Uterus (tissue), 4 donors: ENCODE results near the gene SGMS1. TPM values are rescaled to one million over a fixed set of nuclear protein-coding genes. Genes with fewer than 3 reads are reported as not detected.

Experiments
- DNase-seq, 2 donors: peaks; one replicate each; pipeline ENCODE4 v3.0.0-alpha.2; 2019 to 2020
- H3K27ac ChIP-seq, 2 donors: fragments of 200-600 bp; sonication (generic); 1 replicate in 1 of 2; 2 replicates in 1 of 2; pipeline ENCODE4 v1.5.1; 2016 to 2018
- H3K27me3 ChIP-seq, 2 donors: fragments of 200-600 bp; sonication (generic); one replicate each; pipeline ENCODE4 v1.5.1; 2018 to 2019; ENCODE audit warnings: control low read depth in 1 of 2
- H3K36me3 ChIP-seq, 2 donors: fragments of 200-600 bp; sonication (generic); one replicate each; pipeline ENCODE4 v1.5.1; 2019; ENCODE audit warnings: control low read depth in 1 of 2
- H3K4me1 ChIP-seq, 2 donors: fragments of 200-600 bp; sonication (generic); one replicate each; pipeline ENCODE4 v1.5.1; 2018 to 2019; ENCODE audit warnings: control low read depth in 1 of 2
- H3K4me3 ChIP-seq, 2 donors: fragments of 200-600 bp; sonication (generic); 1 replicate in 1 of 2; 2 replicates in 1 of 2; pipeline ENCODE4 v1.5.1; 2018 to 2019; ENCODE audit warnings: mild to moderate bottlenecking in 1 of 2
- H3K9me3 ChIP-seq, 2 donors: fragments of 200-600 bp; sonication (generic); one replicate each; pipeline ENCODE4 v1.5.1; 2019; ENCODE audit warnings: control low read depth in 1 of 2
- POLR2A ChIP-seq, 2 donors: fragments of 450-650 bp; IDR thresholded peaks; one replicate each; pipeline ENCODE4 v1.6.1; 2016; ENCODE audit warnings: antibody characterized with exemption in 2 of 2, mild to moderate bottlenecking in 1 of 2, moderate library complexity in 1 of 2
- intact Hi-C: fragments of 100-400 bp; cut with DNase I; formaldehyde crosslinking; loops from one replicate; pipeline ENCODE4 v1.15.1; 2023; ENCODE audit warnings: low total_unique reads
- total RNA-seq, 4 donors: library from RNA; depleted of rRNA in 3 of 4; stranded (reverse); fragments of >200 nt in 3 of 4; gene quantifications; one replicate each; pipeline versions ENCODE4 v1.1.0 to v1.2.4, GENCODE V29; 2014 to 2023
- TF ChIP-seq, protein P1 (sequence below), 4 experiments: fragments of 200-600 bp in 2 of 4; fragments of 450-650 bp in 2 of 4; sonication (generic) in 2 of 4; IDR thresholded peaks; one replicate each; pipeline ENCODE4 v1.5.1; 2016 to 2019; ENCODE audit warnings: antibody characterized with exemption in 4 of 4, mild to moderate bottlenecking in 2 of 4, moderate library complexity in 1 of 4
- donor health status: DM: yes; HTN: yes; CAD: no.

Gene SGMS1
- total RNA-seq, 4 donors from 2014 or later, result 38.0 to 102 (median 57.7) TPM

DNA sequence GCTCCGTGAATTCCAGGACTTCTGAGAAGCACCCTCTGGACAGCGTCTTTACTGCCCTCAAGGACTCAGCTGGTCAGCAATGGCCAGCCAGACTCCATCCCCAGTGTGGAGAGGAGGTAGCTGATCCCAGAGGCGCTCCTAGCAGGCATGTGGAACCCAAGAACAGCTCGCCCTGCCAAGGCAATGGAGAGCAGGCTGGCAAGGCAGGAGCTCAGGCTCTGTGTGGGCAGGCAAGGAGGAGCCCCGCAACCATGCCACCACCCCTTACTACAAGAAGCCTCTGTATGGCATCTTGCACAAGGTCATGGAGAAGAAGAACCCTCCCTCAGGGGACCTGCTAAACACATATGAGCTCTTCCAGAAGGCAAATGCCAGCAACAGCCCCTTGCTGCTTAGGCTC is 34.4 kb upstream of the SGMS1 start:
- Histone ChIP-seq H3K27ac (no peak overlapping the region), H3K4me3 (no peak overlapping the region), H3K9me3 (no peaks in the 10 kb centered on the region), H3K4me1 (no peaks in the 10 kb centered on the region), H3K36me3 (no peaks in the 10 kb centered on the region), H3K27me3 (no peaks in the 10 kb centered on the region)
- no peak for DNase-seq
- TF ChIP-seq, protein P1, sequence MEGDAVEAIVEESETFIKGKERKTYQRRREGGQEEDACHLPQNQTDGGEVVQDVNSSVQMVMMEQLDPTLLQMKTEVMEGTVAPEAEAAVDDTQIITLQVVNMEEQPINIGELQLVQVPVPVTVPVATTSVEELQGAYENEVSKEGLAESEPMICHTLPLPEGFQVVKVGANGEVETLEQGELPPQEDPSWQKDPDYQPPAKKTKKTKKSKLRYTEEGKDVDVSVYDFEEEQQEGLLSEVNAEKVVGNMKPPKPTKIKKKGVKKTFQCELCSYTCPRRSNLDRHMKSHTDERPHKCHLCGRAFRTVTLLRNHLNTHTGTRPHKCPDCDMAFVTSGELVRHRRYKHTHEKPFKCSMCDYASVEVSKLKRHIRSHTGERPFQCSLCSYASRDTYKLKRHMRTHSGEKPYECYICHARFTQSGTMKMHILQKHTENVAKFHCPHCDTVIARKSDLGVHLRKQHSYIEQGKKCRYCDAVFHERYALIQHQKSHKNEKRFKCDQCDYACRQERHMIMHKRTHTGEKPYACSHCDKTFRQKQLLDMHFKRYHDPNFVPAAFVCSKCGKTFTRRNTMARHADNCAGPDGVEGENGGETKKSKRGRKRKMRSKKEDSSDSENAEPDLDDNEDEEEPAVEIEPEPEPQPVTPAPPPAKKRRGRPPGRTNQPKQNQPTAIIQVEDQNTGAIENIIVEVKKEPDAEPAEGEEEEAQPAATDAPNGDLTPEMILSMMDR (IDR thresholded peaks at IDR 0.05), result no peak
- TF ChIP-seq POLR2A (IDR thresholded peaks at IDR 0.05), result no peak
- intact Hi-C loops, result no loop called here

DNA sequence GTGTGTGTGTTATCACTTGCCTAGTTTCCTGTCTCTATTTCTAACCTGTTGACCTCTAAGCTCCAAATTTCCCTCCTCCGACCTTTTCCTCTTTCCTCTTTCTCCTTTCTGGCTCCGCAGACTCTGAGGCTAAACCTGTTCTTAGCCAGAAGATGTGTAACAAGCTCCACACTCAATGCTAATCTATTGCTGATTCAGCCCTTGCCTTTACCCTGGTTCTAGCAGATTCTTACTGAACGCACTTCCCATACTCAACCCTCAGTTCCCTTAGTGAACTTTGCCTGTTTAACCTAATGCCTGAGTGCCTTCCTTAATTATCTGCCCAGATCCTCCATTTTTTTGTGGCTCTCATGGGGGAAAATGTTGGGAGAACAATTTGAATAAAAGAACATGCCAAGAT is 30.0 kb upstream of the SGMS1 start:
- H3K4me1 ChIP-seq, result no peaks in the 10 kb centered on the region
- no peak for DNase-seq
- intact Hi-C loops, result no loop called here
- no peak overlapping the region for H3K4me3 ChIP-seq
- TF ChIP-seq, protein P1 (IDR thresholded peaks at IDR 0.05), result no peak
- no peak for TF ChIP-seq POLR2A (IDR thresholded peaks at IDR 0.05)
- H3K27ac ChIP-seq, result no peak overlapping the region
- no peaks in the 10 kb centered on the region for H3K9me3 ChIP-seq
- H3K27me3 ChIP-seq, result no peaks in the 10 kb centered on the region
- H3K36me3 ChIP-seq, result no peaks in the 10 kb centered on the region

DNA sequence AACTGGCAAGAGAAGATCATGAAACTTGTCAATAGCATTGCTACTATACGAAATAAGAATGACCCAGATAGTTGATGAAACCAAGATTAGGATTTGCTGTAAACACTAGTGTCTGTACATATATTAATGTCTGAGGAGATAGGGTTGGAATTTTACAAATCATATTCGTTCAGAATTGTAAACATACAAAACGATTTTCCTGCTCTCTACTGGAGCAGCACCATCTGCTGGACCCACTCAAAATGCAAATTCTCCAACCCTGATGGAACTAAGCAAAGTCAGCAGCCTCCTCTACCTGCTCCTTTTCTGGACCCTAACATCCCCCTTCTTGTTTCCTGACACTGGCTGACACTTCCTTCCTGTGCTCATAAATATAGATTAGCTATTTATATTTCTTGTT is 29.4 kb upstream of the SGMS1 start:
- Histone ChIP-seq H3K27me3 (no peaks in the 10 kb centered on the region), H3K9me3 (no peaks in the 10 kb centered on the region), H3K4me3 (no peak overlapping the region), H3K4me1 (no peaks in the 10 kb centered on the region), H3K36me3 (no peaks in the 10 kb centered on the region), H3K27ac (no peak overlapping the region)
- intact Hi-C loops, result no loop called here
- TF ChIP-seq, protein P1 (IDR thresholded peaks at IDR 0.05), result peak; percentile 53 to 60 (median 56)
- no peak for TF ChIP-seq POLR2A (IDR thresholded peaks at IDR 0.05)
- DNase-seq, result no peak

DNA sequence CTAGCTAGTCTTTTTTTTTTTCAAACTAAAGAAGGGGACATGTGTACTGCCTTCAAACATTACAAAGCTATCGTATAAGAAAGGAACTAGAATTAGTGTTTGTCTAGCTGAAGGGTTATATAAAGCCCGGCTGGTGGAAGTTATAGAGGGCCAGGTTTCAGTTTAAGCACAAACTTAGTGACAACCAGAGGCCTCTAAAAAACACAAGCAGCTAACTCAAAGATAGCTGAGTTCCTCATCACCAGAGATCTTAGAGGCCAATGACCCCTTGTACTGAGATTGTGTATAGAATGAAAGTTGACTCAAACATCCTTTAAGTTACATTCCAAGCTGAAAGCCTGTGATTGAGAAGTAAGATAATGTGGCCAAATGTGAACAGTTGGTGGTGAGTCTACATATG is 28.1 kb upstream of the SGMS1 start:
- H3K4me1 ChIP-seq, result no peaks in the 10 kb centered on the region
- H3K27me3 ChIP-seq, result no peaks in the 10 kb centered on the region
- no peaks in the 10 kb centered on the region for H3K9me3 ChIP-seq
- DNase-seq, result no peak
- no peak for TF ChIP-seq POLR2A (IDR thresholded peaks at IDR 0.05)
- TF ChIP-seq, protein P1 (IDR thresholded peaks at IDR 0.05), result no peak
- intact Hi-C loops, result no loop called here
- no peak overlapping the region for H3K27ac ChIP-seq
- no peak overlapping the region for H3K4me3 ChIP-seq
- no peaks in the 10 kb centered on the region for H3K36me3 ChIP-seq

DNA sequence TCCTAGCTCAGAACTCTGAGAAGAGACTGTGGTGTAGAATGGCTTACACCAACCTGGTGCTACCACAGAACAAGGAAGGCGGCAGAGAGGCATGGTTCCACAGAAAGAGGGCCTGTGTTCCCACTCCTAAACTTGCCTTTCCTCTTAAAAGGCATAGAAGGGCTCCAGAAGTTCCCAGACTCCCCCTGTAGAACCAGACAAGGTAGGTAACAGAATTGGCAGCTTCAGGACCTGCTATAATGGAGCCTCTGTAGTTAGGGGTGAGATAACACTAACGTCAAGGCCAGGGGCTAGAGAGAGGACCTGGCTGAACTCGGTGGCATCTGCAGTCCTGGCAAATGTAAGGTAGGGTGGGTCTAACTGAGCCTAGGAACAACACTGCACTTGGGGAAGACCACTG is 26.7 kb upstream of the SGMS1 start:
- TF ChIP-seq POLR2A (IDR thresholded peaks at IDR 0.05), result no peak
- TF ChIP-seq, protein P1 (IDR thresholded peaks at IDR 0.05), result no peak
- no peaks in the 10 kb centered on the region for H3K27me3 ChIP-seq
- no peaks in the 10 kb centered on the region for H3K4me1 ChIP-seq
- H3K4me3 ChIP-seq, result no peak overlapping the region
- H3K36me3 ChIP-seq, result no peaks in the 10 kb centered on the region
- DNase-seq, result no peak
- no peak overlapping the region for H3K27ac ChIP-seq
- H3K9me3 ChIP-seq, result no peaks in the 10 kb centered on the region
- intact Hi-C loops, result no loop called here
